NCI-H2081 treated with DMSO at 0.1 percent for 48 hours (cell line): ENCODE measurements around the gene SH3TC1.

Experiments
- DNase-seq: peaks from one replicate; lab custom pipeline; 2025; lab: John Stamatoyannopoulos, UW

SH3TC1 gene

DNA sequence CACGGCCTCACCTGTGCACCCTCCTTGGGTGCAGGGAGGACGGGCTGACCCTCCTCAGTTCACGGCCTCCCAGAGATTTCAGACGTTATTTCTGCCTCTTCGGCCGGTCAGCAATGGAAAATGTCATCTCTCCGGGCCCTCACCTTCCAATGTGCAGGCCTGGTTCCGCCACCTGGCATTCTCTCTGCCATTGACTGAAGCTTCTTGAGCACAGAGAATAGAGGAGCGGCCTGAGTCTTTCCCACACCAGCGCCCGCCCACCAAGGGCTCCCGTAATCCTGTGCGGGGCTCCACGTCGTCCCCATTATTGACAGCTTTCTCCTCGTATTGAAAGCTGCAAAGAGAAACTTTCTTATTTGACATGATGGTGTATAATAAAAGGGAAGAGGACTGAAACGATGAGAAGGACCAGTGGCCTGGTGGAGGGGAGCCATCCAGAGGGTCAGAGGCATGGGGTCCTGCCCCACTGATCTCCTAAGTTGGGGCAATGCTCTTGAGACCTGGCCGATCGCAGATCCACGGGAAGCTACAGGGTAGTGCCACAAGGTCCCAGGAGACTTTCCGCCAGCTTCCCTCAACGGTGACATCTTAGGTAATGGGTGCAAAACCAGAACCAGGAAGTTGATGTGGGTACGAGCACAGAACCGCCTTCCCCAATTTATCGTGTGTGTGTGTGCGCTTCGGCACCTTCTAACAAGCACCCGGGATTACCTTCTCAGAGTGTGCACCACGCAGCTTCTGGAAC lies 91.0 kb downstream of the SH3TC1 start:
- no peak for DNase-seq

DNA sequence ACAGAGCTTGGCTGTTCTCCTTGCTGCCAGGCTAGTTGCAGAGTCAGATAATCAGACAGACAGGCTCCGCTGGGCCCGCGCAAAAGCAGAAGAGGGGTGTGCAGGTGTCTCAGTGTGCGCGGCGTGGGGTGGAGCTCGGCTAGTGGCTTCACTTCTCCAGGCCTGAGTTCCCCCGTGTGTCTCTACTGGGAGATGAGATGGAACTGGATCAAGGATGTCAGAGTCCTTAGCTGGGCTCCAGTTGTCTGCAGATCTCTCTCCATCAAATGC lies 91.5 kb downstream of the SH3TC1 start:
- DNase-seq, result no peak
